GM21423 (cell line): ENCODE results near the gene DIPK2B.

Source experiments
- ATAC-seq: cut with Tn5 transposase; IDR thresholded peaks from one replicate; pipeline ENCODE4 v1.9.1; 2021; ENCODE audit warnings: mild to moderate bottlenecking, moderate library complexity; ENCODE audit not compliant: unreplicated experiment

DIPK2B gene

GRCh38 chrX:45164021-45164621 lies 36.6 kb downstream of the DIPK2B start:
- no peak for ATAC-seq

GRCh38 chrX:45157647-45158046 lies 43.0 kb downstream of the DIPK2B start:
- ATAC-seq, result no peak

- no peak for ATAC-seq
Measured at GRCh38 chrX:45154462-45154861, 46.2 kb downstream of the DIPK2B start.

GRCh38 chrX:45154033-45154360 lies 46.7 kb downstream of the DIPK2B start:
- ATAC-seq, result no peak
